GM18519 (cell line): ENCODE results near the gene DTD2.
A peak's percentile ranks its signal among the peaks of the same experiment; 100 is the strongest.
"Not testable (repeated sequence)": the region's sequence is repeated elsewhere in the genome, so short reads cannot be mapped to it uniquely, and the experiment has no call there.

Source experiments
- ATAC-seq: cut with Tn5 transposase; IDR thresholded peaks from one replicate; pipeline ENCODE4 v1.9.1; 2021; ENCODE audit warnings: mild to moderate bottlenecking, moderate library complexity; ENCODE audit not compliant: unreplicated experiment, low FRiP score

Gene DTD2

DNA sequence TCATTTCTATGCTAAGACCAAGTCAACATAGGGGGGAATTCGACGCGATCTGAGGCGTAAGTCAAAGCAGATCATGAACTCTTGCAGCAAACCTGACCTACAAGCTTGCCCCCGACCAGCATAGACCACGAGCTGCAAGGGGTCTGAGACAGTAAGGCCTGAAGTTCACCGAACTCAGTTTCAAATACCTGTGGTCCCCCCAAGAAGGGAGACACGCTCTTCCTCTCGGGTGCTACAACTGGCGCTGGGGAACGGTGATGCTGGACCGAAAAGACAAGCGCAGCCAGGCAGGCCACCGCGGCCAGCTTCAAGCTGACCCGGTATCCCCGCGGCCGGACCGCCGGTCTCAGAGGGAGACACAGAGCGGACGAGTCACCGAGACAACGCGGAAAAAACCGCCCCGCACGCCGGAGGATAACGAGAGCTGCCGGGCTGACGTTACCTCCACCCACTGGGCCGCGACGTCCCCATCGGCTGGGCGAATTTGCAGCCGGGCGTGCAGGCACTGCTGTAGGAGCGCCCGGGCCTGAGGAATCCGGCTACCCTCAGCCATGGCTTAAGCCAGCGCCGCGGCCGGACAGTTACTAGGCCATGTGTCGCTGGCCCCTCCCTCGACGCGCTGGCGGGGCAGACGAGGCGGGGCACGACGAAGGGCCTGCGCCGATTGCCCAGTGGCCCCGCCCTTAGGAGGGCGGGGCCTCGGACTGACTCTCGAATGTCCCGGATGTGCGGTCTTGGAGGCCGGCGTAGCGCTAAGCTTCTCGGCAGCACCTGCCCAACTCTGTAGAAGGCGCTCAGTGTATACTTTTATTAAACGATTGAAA is at the start of gene DTD2:
Gene DTD2 (minus strand): TSS at position 666 of the 824 bp plus-strand sequence. CDS start 113 bp downstream, at position 553.
- ATAC-seq: peak; percentile 95

DNA sequence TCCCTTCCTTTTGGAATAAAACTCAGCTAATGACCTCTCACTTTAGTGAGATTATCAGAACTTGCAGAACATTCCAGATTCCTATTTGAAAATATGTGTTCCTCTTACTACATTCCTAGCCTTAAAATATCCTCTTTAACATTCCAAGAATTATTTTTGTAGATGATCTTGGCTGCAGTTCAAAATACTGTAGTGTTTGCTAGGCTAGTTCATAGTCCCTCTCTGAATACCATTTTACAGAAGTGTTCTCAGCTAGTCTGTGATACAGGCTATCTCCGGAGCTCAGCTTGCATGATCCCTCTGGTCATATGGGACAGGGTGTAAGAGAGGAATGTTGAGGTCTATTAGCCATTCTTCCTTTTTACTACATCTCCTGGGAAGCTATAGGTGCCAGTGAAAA is 48.1 kb upstream of the DTD2 start:
- no peak for ATAC-seq

DNA sequence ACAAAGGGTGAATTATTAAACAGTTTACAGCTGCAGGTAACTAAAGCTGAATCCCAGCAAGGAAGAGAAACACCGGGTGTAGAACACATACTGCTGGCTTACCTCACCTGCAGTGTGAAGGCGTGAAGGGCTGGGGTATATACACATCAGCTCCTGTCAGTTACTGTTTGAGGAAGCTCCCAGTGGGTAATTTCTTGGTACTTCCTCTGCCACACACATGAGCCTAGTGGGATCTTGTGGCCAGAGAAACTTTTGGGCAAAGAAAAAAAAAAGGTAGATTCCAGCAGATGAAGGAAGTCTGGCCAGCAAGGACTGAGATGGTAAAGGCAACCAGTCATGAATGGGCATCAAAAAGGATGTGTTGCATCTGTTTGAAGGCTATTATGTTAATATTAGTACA is 44.6 kb upstream of the DTD2 start:
- no peak for ATAC-seq

DNA sequence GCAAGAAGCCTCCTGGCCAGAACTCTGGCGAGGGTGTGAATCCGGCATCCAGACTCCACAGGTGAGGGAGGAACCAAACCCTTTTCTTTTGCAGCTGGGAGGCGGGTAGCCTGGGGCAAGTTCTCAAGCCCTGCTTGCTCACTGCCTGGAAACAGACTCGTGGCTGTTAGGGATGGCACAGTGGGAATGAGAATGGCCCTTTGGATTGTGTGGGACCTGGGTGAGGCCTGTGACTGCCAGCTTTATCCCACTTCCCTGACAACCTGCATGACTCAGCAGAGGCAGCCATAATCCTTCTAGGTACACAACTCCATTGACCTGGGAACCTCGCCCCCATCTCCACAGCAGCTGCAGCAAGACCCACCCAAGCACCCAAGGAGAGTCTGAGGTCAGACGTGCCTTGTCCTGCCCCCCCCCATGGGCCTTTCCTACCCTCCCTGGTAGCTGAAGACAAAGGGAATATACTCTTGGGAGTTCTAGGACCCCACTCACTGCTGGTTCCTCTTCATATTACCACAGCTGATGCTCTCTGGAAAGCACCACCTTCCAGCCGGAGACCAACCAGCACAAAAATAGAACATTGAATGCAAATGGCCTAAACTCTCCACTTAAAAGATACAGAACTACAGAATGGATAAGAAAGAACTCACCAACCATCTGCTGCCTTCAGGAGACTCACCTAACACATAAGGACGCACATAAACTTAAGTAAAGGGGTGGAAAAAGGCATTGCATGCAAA is 35.6 kb upstream of the DTD2 start:
- ATAC-seq: no peak

DNA sequence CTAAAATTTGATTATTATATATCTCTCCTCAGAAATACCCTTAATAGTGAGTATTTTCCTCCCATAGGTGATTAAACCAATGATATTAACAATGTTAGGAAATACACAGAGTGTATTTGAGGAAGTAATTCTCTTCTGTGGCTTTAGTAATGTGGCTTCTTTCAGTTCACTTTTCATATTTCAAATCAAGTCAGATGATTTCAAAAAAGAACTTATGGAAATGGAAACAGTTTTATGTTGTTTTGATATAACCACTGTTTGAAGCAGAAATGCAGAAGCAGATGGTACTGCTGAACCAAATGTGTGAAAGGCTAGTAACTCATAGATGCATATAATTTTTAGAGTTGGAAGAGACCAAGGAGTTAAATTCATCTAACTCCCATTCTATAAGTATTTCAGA is 32.4 kb upstream of the DTD2 start:
- ATAC-seq: no peak

DNA sequence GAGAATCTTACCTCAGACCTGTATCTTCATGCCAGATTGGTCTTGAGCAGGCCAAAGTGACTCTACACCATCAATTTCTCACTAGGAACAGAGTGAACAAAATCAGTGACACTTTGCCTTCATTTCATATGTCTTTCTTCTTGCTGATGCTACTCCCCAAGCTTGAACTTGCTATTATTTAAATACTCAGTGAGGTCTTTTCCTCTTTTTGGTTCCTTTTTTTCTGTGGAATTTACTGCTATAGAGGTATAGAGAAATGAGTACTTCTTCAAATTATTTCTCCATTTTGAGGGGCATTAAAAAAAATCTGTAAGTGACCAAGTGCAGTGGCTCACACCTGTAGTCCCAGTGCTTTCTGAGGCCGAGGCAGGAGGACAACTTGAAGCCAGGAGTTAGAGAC is 30.6 kb upstream of the DTD2 start, which contains the start of gene GPR33:
Gene GPR33 (minus strand): TSS at position 154 of the 400 bp plus-strand sequence. CDS start 4,074 bp downstream, outside the sequence.
- no peak for ATAC-seq

DNA sequence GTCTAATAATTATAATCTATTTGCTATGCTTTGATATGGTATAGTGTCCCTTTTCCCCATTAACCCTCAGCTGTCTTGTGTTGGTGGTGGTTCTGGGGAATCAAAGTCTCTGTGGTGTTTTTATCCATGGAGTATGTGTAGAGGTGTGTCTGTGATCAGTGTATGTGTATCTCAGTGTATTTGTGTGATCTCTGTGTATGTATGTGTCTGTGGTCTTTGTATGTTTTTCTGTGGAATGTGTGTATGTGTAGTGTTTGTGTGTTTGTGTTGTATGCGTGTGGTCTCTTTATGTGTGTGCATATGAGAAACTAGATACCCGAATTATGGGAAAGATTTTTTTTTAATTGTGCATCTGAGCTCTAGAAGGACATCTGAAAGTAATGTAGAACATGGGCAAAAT is 29.5 kb upstream of the DTD2 start:
- no peak for ATAC-seq

DNA sequence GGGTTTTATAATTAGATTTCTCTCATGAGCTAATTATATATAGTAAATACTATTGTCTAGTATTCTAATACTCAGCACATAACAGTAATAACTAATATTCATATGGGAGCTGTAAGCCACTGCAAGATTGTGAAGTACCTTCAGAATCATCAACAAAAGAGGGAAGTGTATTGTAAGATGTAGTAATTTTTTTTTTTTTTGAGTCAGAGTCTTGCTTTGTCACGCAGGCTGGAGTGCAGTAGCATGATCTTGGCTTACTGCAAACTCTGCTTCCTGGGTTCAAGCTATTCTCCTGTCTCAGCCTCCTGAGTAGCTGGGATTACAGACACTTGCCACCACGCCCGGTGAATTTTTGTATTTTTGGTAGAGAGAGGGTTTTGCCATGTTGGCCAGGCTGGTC is 27.4 kb upstream of the DTD2 start:
- no peak for ATAC-seq

DNA sequence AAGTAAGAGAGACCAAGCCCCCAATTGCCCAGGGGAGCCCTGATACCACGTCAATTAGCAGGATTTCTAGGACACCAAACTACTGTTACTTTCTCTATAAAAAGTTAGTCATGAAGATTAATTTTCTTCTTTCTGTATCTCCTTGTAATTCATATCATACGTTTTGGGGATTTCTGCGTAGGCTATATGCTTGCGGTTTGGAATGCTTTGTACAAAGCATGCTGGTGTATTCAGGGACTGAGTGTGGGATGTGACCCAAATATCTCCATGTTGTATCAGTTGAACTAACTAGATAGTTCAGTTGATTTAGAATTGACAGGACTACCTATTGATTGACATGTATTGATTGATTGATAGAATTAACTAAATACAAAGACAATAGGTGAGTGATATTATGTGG is 22.9 kb upstream of the DTD2 start:
- ATAC-seq: no peak

DNA sequence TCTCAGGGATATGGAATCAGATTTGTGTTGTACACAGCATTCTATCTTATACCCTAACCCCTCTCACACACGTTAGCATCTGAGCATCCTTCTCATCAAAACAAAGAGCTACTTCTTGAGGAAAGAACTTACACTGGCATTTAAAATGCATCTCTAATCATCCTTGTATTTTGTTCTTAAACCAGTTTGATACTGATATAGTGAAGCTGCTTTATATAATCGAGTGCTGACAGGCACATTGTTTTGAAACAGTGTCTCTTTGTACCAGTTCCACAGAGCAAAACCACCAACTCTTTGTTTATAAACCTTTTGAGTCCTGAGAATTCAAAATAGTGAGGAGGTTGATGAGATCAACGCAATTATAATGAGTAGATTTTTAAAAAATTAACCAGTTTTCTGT is 21.7 kb upstream of the DTD2 start:
- no peak for ATAC-seq

DNA sequence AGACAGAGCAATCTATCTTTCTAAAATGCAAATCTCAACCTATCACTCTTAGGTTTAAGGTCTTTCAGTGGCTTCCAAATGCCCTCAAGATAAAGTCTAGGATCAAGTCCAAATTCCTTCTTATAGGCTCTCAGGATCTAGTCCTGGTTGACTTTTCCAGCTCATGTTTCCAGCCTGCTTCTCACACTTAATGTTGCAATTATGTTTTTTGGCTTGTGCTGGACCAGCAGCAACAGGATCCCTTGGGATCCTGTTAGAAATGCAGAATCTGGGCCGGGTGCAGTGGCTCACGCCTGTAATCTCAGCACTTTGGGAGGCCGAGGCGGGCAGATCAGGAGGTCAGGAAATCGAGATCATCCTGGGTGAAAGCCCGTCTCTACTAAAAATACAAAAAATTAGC is 19.9 kb upstream of the DTD2 start:
- no peak for ATAC-seq

DNA sequence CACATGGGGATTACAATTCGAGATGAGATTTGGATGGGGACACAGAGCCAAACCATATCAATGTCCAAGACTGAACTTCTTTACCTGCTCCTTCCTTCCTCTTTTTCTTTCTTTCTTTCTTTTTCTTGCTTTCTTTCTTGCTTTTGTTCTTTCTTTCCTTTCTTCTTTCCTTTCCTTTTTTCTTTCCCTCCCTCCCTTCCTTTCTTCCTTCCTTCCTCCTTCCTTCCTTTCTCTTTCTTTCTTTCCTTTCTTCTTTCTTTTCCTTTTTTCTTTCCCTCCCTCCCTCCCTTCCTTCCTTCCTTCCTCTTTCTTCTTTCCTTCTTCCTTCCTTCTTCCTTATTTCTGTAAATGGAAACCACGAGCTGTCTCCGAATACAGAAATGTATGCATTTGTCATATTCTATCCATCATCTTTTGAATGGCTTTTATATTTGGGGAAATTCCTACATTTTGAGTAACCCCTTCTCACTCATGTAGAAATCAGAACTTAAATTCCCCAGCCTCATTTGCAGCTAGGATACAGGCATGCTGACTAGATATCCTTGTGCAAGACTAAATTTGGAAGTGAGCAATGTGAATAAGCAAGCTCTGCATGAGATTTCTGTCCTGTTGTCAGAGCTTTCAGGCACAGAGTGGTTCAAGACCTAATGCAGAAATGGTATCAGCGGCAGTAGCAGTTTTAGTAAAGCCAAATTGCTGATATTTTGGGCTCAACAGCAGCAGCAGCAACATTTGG is 19.0 kb upstream of the DTD2 start:
- no peak for ATAC-seq

DNA sequence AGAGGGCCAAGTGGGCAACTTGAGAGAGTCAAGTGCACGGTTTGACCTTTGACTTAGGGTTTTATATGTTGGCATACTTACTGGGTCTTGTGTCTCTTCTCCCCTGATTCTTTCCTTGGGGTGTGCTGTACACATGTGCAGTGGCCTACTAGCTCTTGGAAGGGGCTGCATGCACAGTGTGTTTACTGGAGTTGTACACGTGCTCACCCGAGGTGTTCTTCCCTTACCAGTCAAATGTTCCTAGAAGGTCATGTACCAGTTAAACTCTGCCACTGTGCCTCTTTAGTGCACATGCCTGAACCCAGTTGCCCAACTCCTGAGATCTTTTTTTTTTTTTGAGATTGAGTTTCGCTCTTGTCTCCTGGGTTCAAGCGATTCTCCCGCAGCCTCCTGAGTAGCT is 9.2 kb upstream of the DTD2 start:
- no peak for ATAC-seq

DNA sequence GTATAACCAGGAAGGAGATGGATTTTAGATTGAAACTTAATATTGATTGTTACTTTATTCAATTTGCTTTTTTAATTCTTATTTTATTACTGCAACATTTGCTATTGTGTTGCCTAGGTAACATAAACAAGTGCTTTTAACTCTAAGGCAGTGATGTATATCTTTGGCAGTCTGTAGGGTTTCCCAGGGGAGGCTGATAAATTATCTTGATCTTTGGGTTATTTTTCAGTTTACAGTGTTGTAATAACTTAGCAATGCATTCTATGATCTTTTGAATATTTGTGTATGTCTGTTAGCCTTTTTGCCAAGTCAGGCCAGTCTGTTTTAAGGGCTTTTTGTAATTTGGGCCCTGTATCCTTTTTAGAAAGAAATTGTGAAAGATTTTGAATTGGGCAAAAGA is 7.8 kb upstream of the DTD2 start:
- ATAC-seq: no peak

DNA sequence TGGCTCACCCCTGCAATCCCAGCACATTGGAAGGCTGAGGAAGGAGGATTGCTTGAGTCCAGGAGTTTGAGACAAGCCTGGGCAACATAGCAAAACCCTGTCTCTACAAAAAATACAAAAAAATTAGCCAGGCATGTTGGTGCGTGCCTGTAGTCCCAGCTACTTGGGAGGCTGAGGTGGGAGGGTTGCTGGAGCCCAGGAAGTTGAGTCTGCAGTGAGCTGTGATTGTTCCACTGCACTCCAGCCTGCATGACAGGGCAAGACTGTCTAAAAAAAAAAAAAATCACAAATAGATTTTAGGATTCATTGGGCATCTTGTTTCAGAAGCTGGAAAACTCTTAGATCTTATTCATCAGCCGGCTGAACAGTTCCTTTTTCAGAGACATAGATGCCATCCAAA is 5.1 kb upstream of the DTD2 start:
- not testable (repeated sequence) for ATAC-seq

DNA sequence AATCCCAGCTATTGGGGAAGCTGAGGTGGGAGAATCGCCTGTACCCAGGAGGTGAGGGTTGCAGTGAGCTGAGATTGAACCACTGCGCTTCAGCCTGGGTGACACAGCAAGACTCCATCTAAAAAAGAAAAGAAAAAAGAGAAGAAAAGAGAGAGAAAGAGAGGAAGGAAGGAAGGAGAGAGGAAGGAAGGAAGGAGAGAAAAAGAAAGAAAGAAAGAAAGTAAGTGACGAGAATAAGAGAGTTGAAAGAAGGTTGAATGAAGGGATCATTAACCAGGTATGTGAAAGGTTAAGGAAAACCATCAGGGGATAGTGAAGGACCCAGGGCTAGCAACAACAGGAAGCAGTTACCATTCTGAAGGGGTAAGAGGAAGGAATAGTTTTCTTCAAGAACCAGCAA is 4.2 kb upstream of the DTD2 start:
- no peak for ATAC-seq

DNA sequence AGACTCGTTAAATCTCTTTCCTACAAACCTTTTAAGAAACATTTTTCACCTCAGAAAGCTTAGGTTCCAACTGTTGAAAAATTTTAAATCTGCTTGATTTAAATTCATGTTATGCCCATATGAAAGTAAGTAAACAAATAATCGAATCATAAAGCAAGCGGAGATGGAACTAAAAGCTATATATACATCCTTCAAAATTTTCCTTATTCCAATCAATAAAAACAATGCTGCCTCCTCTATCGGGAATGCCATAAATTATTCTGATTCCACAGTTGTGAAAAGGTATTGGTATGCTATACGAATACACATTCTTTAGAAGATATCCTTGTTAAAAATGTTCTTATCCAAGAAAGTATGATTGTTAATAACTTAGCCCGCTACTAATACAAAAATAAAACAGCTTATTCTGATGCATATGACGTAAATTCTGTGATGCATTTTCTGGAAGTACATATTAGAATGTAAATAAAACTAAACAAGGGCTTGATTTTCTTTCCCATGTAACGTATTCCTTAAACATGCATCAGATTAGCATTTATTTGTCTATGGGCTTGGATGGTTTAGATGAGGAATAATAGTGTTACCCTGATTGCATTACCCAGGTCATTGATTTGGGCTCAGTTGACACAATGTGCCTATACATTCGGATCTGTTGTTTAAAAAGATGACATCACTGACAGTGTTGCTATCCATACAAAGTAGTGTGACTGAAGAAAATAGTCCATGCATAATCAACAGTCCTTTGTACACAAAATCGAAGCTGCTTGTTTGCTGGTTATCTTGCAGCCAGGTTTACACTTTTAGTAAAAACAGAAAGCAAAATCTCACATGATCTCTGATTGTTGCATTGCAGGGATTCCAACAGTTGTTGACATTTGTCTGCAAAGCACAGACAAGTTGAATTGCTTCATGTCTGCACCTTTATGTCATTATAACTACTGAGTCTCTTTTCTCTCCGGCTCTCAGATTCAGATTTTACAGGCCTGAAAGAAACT is 656 bp upstream of the DTD2 start:
- ATAC-seq: peak; percentile 2

DNA sequence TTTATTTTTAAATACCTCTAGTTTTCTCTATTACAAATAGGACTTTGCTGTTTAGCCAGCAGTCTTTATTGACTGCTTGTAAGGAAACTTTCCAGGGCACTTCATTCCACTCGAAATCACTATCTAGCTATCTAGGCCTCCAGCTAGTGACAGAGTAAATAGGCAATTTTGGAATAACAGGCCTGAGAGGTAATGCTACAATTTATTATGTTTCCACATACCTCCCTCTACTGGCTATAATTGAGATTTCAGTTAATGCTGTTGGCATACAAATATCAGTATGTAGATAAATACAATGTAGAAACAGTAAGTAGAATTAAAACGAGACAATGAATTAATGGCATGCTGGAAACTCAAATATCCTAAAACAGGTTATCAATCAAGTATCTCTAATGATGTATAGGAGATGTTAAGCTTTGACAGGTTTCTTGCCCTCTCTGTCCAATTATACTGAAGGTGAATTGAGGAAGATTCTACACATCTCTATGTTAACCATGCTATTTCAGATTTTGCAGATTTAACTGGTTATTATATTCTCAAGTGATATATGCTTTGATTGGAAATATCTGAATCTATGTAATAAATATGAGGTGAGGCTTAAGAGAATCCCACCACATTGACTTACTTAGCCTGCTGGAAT is 7.2 kb downstream of the DTD2 start:
- peak; percentile 50 for ATAC-seq

DNA sequence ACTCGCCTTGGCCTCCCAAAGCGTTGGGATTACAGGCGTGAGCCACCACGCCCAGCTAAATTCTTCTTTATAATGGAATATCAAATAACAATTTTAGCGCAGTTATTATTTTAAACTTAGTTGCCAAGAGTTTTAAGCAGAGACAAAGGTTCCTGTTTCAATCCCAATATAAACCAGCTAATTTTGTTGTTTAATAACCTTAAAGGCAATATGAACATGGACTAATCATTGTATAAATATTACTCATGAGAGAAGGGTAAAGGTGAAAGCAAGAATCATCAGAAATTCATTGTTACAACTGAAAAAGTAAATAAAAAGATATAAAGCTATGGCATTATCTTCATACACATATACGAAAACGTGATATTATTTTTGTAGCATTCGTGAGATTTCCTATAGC is 8.2 kb downstream of the DTD2 start:
- no peak for ATAC-seq

DNA sequence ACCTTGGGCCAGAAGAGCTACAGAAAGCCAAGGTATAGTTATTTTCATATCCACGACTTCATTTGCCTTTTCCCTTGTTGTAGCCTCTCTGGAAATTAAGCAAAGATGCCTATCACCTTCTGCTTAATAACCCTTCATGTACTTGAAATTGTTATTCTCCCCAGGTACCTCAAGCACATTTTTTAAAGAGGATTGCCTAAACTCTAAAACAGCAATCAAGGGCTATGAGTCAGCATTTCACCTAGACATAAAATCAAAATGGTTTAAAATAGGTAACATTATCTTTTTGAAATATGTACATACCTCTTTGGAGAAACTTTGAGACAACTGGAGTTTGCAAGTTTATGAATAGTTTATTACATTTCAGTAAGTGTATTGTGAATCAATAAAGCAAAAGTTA is 11.6 kb downstream of the DTD2 start:
- no peak for ATAC-seq
